GM12878 (cell line): ENCODE data around the gene RAP1A. TPM values are rescaled to one million over a fixed set of nuclear protein-coding genes. Genes with fewer than 3 reads are reported as not detected.

Experiments used
- BACH1 ChIP-seq: fragments of 450-650 bp; IDR thresholded peaks from 2 replicates; pipeline ENCODE4 v1.6.1; 2017; ENCODE audit warnings: mild to moderate bottlenecking, borderline replicate concordance
- BCL11A ChIP-seq: IDR thresholded peaks from 2 replicates; pipeline ENCODE4 v1.6.1; 2011; ENCODE audit warnings: low read depth, low read length
- FOS ChIP-seq: IDR thresholded peaks from 3 replicates; pipeline ENCODE4 v1.6.1; 2011; ENCODE audit warnings: borderline replicate concordance; ENCODE audit not compliant: insufficient read length; ENCODE audit errors: extremely low read depth
- GABPA ChIP-seq: IDR thresholded peaks from 2 replicates; pipeline ENCODE4 v1.6.1; 2014; ENCODE audit warnings: antibody characterized with exemption, low read depth, mild to moderate bottlenecking, inconsistent platforms
- IRF5 ChIP-seq: fragments of 450-650 bp; IDR thresholded peaks from 2 replicates; pipeline ENCODE4 v1.6.1; 2017; ENCODE audit warnings: borderline replicate concordance
- JUND ChIP-seq: IDR thresholded peaks from 2 replicates; pipeline ENCODE4 v1.6.1; 2012; ENCODE audit warnings: low read depth, mild to moderate bottlenecking, low read length, improper control_type of control experiment, moderate library complexity
- LARP7 ChIP-seq: fragments of 450-650 bp; IDR thresholded peaks from 2 replicates; pipeline ENCODE4 v1.6.1; 2017; ENCODE audit warnings: mild to moderate bottlenecking
- MTA2 ChIP-seq: fragments of 450-650 bp; IDR thresholded peaks from 2 replicates; pipeline ENCODE4 v1.6.1; 2016; ENCODE audit warnings: low read depth, mild to moderate bottlenecking, moderate library complexity
- MXI1 ChIP-seq: fragments of 150-350 bp; IDR thresholded peaks from 2 replicates; pipeline ENCODE4 v1.6.1; 2011; ENCODE audit warnings: low read depth, mild to moderate bottlenecking, inconsistent platforms, low read length, improper control_type of control experiment
- MYB ChIP-seq: fragments of 150-350 bp; IDR thresholded peaks from 2 replicates; pipeline ENCODE4 v1.6.1; 2014; ENCODE audit warnings: mild to moderate bottlenecking, low read depth, low read length, borderline replicate concordance
- NR2C1 ChIP-seq: fragments of 450-650 bp; IDR thresholded peaks from 2 replicates; pipeline ENCODE4 v1.6.1; 2017; ENCODE audit warnings: antibody characterized with exemption, mild to moderate bottlenecking, moderate library complexity
- NR2C2 ChIP-seq: IDR thresholded peaks from 2 replicates; pipeline ENCODE4 v1.6.1; 2011; ENCODE audit warnings: borderline replicate concordance, low read depth; ENCODE audit not compliant: control insufficient read depth, insufficient read length
- NR2F1 ChIP-seq: fragments of 450-650 bp; conservative IDR thresholded peaks from 2 replicates; pipeline ENCODE4 v1.6.1; 2017; ENCODE audit warnings: mild to moderate bottlenecking
- POLR2AphosphoS5 ChIP-seq: IDR thresholded peaks from 2 replicates; pipeline ENCODE4 v1.6.1; 2011; ENCODE audit warnings: mild to moderate bottlenecking, low read length, inconsistent platforms
- RAD21 ChIP-seq: IDR thresholded peaks from 2 replicates; pipeline ENCODE4 v1.6.1; 2011; ENCODE audit warnings: mild to moderate bottlenecking, low read depth, low read length, moderate library complexity; ENCODE audit not compliant: insufficient read depth
- RCOR1 ChIP-seq: conservative IDR thresholded peaks from 2 replicates; pipeline ENCODE4 v1.6.1; 2012; ENCODE audit warnings: low read depth, low read length, improper control_type of control experiment
- RFX5 ChIP-seq: IDR thresholded peaks from 2 replicates; pipeline ENCODE4 v1.6.1; 2011; ENCODE audit warnings: low read depth, low read length, improper control_type of control experiment
- SIX5 ChIP-seq: IDR thresholded peaks from 2 replicates; pipeline ENCODE4 v1.6.1; 2011; ENCODE audit warnings: mild to moderate bottlenecking, low read depth, low read length, moderate library complexity; ENCODE audit not compliant: severe bottlenecking
- SMAD5 ChIP-seq: IDR thresholded peaks from 2 replicates; pipeline ENCODE4 v1.6.1; 2016; ENCODE audit warnings: antibody characterized with exemption, low read depth
- SMARCA5 ChIP-seq: fragments of 450-650 bp; IDR thresholded peaks from 2 replicates; pipeline ENCODE4 v1.6.1; 2017; ENCODE audit warnings: mild to moderate bottlenecking
- SPI1 ChIP-seq: IDR thresholded peaks from 2 replicates; pipeline ENCODE4 v1.6.1; 2011; ENCODE audit warnings: low read depth, mild to moderate bottlenecking, low read length, moderate library complexity, borderline replicate concordance; ENCODE audit not compliant: insufficient read depth
- SREBF1 ChIP-seq: IDR thresholded peaks from 2 replicates; pipeline ENCODE4 v1.6.1; 2012; ENCODE audit warnings: mild to moderate bottlenecking, low read length
- SRF ChIP-seq, 2 experiments: IDR thresholded peaks; 2 replicates each; pipeline ENCODE4 v1.6.1; 2011; ENCODE audit warnings: low read depth in 2 of 2, low read length in 2 of 2, mild to moderate bottlenecking in 1 of 2, moderate library complexity in 1 of 2
- YY1 ChIP-seq: IDR thresholded peaks from 2 replicates; pipeline ENCODE4 v1.6.1; 2011; ENCODE audit warnings: low read depth, mild to moderate bottlenecking, low read length
- ZNF207 ChIP-seq: fragments of 450-650 bp; IDR thresholded peaks from 2 replicates; pipeline ENCODE4 v1.6.1; 2014; ENCODE audit warnings: antibody characterized with exemption, mild to moderate bottlenecking, borderline replicate concordance
- ZNF24 ChIP-seq: fragments of 450-650 bp; IDR thresholded peaks from 2 replicates; pipeline ENCODE4 v1.6.1; 2017; ENCODE audit warnings: antibody characterized with exemption, mild to moderate bottlenecking
- polyA plus RNA-seq, 11 experiments: library from polyadenylated mRNA; depleted of rRNA in 4 of 11; unstranded in 6 of 11; stranded (reverse) in 5 of 11; fragments of >200 nt; fragmentation: Nextera tagmentation in 4 of 11; fragmentation: Illumina TruSeq in 1 of 11; extraction: Ambion mirVana in 4 of 11; extraction: Trizol in 1 of 11; gene quantifications; 1 replicate in 1 of 11; 2 replicates in 10 of 11; pipeline versions ENCODE4 v1.2.1 to v1.2.3, GENCODE V29; 2011 to 2016; ENCODE audit warnings: inconsistent platforms in 2 of 11, missing spikeins in 2 of 11, low read depth in 1 of 11
- total RNA-seq, 4 experiments: library from RNA; depleted of rRNA in 3 of 4; stranded (reverse); fragments of >200 nt in 3 of 4; fragmentation: Illumina TruSeq in 1 of 4; extraction: Trizol in 1 of 4; gene quantifications; 2 replicates each; pipeline versions ENCODE4 v1.2.1 to v1.2.3, GENCODE V29; 2013 to 2021
- TF ChIP-seq, protein P1 (sequence below): IDR thresholded peaks from 2 replicates; pipeline ENCODE4 v1.6.1; 2011; ENCODE audit warnings: borderline replicate concordance, low read depth, mild to moderate bottlenecking, moderate library complexity, mixed read lengths, low read length; ENCODE audit not compliant: insufficient read depth; ENCODE audit errors: extremely low read length
- TF ChIP-seq, protein P2 (sequence below): fragments of 450-650 bp; IDR thresholded peaks from 2 replicates; pipeline ENCODE4 v1.6.1; 2016; ENCODE audit warnings: mild to moderate bottlenecking
- TF ChIP-seq, protein P3 (sequence below): IDR thresholded peaks from 2 replicates; pipeline ENCODE4 v1.6.1; 2012; ENCODE audit warnings: low read depth, low read length, improper control_type of control experiment

Gene RAP1A
- total and polyA plus RNA-seq, 10 of the 15 experiments (the other 5 are each of a cell fraction or from before 2014, with no cell fraction given): 38.4 to 213 (median 86.0) TPM

- TF ChIP-seq NR2C1: no peak
- TF ChIP-seq MYB: no peak
- TF ChIP-seq LARP7: no peak
- TF ChIP-seq ZNF207: no peak
- no peak for TF ChIP-seq SIX5
- TF ChIP-seq, protein P1, sequence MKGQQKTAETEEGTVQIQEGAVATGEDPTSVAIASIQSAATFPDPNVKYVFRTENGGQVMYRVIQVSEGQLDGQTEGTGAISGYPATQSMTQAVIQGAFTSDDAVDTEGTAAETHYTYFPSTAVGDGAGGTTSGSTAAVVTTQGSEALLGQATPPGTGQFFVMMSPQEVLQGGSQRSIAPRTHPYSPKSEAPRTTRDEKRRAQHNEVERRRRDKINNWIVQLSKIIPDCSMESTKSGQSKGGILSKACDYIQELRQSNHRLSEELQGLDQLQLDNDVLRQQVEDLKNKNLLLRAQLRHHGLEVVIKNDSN: no peak
- TF ChIP-seq, protein P2, sequence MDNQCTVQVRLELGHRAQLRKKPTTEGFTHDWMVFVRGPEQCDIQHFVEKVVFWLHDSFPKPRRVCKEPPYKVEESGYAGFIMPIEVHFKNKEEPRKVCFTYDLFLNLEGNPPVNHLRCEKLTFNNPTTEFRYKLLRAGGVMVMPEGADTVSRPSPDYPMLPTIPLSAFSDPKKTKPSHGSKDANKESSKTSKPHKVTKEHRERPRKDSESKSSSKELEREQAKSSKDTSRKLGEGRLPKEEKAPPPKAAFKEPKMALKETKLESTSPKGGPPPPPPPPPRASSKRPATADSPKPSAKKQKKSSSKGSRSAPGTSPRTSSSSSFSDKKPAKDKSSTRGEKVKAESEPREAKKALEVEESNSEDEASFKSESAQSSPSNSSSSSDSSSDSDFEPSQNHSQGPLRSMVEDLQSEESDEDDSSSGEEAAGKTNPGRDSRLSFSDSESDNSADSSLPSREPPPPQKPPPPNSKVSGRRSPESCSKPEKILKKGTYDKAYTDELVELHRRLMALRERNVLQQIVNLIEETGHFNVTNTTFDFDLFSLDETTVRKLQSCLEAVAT: peak; percentile 61
- TF ChIP-seq IRF5: no peak
- TF ChIP-seq ZNF24: no peak
- no peak for TF ChIP-seq RCOR1
- peak; percentile 65 for TF ChIP-seq BCL11A
- TF ChIP-seq SPI1: peak; percentile 98
- no peak for TF ChIP-seq NR2F1
- TF ChIP-seq YY1: 0 out of 2 replicates have a peak, but pooled peaks have one; percentile 9
- TF ChIP-seq SMARCA5: peak; percentile 82
- TF ChIP-seq JUND: no peak
- TF ChIP-seq BACH1: no peak; the same call in 1 of the 2 replicates
- TF ChIP-seq POLR2AphosphoS5: peak; percentile 23; the same call in 1 of the 2 replicates
- no peak for TF ChIP-seq SRF (IDR thresholded peaks at IDR 0.05; ENCODE audit: low read depth in 2 of 2, low read length in 2 of 2)
- no peak for TF ChIP-seq SREBF1
- TF ChIP-seq RFX5: no peak; the same call in 1 of the 2 replicates
- TF ChIP-seq NR2C2: no peak
- TF ChIP-seq GABPA: no peak
- TF ChIP-seq SMAD5: no peak
- TF ChIP-seq MTA2: peak; percentile 83
- TF ChIP-seq FOS: no peak
- TF ChIP-seq, protein P3, sequence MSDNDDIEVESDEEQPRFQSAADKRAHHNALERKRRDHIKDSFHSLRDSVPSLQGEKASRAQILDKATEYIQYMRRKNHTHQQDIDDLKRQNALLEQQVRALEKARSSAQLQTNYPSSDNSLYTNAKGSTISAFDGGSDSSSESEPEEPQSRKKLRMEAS: no peak
- no peak; the same call in 1 of the 2 replicates for TF ChIP-seq MXI1
- TF ChIP-seq RAD21: 0 out of 2 replicates have a peak, but pooled peaks have one; percentile 7
These were observed 3.5 kb upstream of the RAP1A start (continued) for GRCh38 chr1:111615870-111616715.
